Fibroblast of skin of left quadriceps (primary cell): ENCODE results near the gene CTAGE9.
A peak's percentile ranks its signal among the peaks of the same experiment; 100 is the strongest.
"Not testable (repeated sequence)": the region's sequence is repeated elsewhere in the genome, so short reads cannot be mapped to it uniquely, and the experiment has no call there.

Experiments
- DNase-seq, 2 experiments: peaks; one replicate each; pipeline ENCODE4 v3.0.0-alpha.2; 2013; ENCODE audit warnings: low read depth in 2 of 2

The CTAGE9 gene

GRCh38 chr6:131729550-131729949, 18.7 kb upstream of the CTAGE9 start:
- no peak for DNase-seq

DNA sequence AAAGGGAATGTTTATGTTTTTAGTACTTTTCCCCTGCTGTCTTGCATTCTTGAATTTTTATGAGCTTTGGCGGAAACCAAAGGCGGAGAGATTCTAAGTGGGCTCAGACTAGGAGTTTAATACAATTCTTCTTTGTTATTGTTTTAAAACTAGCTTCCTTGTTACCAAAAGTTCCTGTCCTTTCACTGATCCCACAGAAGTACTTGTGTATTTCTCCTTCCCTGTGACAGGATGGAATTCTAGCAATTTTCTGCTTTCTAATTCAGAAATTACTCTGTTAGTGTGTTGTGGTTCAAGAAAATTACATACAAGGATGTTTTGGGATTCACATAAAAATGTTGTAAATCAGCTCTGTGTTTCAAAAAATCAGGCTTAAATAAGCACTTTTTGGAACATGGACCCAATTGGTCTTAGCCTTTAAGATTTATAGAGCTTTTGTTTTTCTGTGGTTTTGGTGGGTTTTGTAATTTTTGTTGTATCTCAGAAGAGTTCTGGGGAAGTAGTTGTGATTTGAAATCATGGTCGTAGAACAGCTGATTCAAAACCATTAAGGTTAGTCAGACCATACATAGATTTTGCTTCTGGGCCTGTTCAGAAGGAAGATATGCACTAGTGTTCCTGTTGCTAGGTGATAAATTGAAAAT, 17.6 kb upstream of the CTAGE9 start:
- DNase-seq, result peak; percentile 19 to 20

- no peak for DNase-seq
These were observed 17.1 kb upstream of the CTAGE9 start for GRCh38 chr6:131727868-131728267.

DNA sequence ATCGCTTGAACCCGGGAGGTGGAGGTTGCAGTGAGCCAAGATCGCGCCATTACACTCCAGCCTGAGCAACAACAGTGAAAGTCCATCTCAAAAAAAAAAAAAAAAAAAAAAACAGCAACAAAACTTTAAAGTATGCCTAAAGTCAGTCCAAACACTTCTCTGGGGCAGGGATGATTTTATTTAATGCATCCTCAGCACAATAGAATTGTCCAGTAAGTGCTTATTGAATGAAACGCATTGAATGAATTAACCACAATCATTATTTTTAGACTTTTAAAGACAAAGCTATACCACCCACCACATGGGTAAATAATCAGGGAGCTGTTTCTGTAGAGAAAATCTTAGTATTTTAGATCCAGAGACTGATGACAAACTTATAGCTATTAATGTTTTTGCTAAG, 16.6 kb upstream of the CTAGE9 start:
- no peak for DNase-seq

GRCh38 chr6:131724114-131724513, 13.3 kb upstream of the CTAGE9 start:
- DNase-seq, result no peak

DNA sequence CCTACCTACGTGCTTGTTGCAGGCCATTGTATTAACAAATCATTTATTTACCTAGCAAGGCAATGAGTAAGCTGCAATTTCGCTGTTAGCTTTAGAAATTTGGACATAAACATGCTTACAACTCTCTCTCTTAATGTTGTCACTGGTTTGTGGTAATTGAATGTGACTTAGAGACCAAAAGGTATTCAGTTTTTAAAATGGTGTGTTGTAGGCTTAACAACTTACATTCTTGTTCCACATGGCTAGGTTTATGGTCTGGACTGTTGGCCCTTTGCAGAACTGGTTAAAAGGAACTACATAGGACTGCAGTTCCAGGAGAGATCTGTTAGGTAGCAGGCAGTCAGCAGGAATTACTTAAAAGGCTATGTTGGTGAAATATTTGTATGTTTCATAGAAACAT, 10.3 kb upstream of the CTAGE9 start:
- no peak for DNase-seq

- no peak for DNase-seq
These were observed 7.2 kb upstream of the CTAGE9 start for GRCh38 chr6:131717836-131718542.

GRCh38 chr6:131715567-131715966, 4.8 kb upstream of the CTAGE9 start:
- not testable (repeated sequence) for DNase-seq

DNA sequence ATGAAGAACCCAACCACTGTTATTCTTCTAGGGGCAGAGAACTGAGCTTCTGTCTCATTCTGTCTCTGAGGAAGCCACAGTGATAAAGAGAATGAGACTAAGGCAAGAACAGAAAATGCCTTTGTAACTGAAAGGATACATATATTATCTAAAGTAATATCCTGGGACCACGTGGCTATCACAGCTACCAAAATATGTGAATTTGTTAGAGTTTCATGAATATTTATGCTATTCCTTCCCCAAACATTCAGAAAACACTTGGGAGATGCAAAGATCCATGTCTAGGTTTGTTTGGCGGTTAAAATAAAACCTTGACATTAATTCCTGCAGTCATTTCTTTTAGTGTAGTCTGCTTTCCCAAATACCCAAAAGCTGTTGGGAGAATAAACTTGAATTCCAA, 6.9 kb downstream of the CTAGE9 start:
- DNase-seq, result not testable (repeated sequence)

GRCh38 chr6:131700851-131701250, 10.0 kb downstream of the CTAGE9 start:
- not testable (repeated sequence) for DNase-seq

- no peak for DNase-seq
These were observed 13.9 kb downstream of the CTAGE9 start for GRCh38 chr6:131696956-131697355.

GRCh38 chr6:131694832-131695426, 15.9 kb downstream of the CTAGE9 start:
- peak; percentile 49 to 58 for DNase-seq

DNA sequence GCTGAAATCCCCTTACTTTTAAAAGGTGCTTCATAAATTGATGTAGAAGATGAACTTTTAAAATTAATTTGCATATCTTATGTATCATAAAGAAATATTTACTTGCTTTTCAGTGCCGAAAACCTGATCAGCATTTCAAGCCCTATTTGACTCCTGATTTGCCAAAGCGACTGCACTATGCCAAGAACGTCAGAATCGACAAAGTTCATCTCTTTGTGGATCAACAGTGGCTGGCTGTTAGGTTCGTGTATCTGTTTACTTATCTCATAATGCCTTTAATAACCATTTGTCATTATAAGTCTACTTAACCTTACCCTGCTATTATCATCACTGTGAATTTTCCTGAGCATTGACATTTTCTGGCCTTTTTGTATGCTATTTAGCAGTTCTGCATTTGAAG, 17.4 kb downstream of the CTAGE9 start:
- no peak for DNase-seq

- no peak for DNase-seq
These were observed 18.2 kb downstream of the CTAGE9 start for GRCh38 chr6:131692589-131692988.

- DNase-seq, result no peak
These were observed 18.8 kb downstream of the CTAGE9 start for GRCh38 chr6:131692031-131692430.

DNA sequence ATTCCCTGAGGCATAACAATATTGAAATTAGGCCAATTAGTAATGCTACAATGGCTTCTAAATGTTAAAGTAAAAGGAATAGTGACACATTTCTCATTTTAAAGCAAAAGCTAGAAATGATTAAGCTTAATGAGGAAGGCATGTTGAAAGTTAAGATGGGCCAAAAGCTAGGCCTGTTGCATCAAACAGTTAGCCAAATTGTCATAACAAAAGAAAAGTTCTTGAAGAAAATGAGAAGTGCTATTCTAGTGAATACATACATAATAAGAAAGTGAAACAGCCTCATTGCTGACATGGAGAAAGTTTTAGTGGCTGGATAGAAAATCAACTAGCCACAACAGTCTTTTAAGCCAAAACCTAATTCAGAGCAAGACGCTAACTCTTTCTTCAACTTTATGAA, 22.5 kb downstream of the CTAGE9 start:
- no peak for DNase-seq

GRCh38 chr6:131687022-131687421, 23.8 kb downstream of the CTAGE9 start:
- no peak for DNase-seq

DNA sequence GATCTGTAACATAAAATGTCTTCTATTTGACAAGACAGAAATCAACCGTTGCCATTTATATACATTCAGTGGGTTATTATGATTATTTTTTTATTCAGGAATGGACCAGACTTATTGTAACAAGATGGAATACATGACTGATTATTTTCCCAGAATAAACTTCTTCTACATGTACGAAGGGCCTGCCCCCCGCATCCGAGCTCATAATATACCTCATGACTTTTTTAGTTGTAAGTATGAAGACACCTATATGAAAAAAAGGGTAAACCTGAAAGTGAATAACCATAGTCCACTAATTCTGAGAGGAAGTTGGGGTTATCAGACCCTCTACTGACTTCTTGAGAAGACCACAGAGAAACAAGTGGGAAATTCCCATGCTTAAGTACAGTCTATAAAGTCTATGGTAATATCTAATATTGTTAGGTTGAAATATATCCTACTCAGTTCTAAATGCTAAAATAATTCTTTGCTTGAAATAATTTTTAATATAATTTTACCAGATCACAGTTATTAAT, 25.5 kb downstream of the CTAGE9 start:
- no peak for DNase-seq

DNA sequence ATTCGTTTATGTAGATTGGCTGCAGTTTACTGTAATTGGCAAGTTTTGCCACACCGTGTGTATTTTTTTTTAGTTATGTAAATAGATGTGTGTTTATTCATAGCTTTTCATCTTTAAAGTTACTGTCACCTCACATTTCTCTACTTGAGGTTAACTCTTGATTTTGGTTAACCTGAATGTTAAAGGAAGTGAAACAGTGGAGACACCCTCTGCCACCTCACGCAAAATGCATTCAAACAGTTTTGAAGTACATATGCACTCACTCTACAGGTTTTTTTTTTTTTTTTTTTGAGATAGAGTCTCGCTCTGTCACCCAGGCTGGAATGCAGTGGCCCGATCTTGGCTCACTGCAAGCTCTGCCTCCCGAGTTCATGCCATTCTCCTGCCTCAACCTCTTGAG, 27.3 kb downstream of the CTAGE9 start:
- DNase-seq, result no peak

DNA sequence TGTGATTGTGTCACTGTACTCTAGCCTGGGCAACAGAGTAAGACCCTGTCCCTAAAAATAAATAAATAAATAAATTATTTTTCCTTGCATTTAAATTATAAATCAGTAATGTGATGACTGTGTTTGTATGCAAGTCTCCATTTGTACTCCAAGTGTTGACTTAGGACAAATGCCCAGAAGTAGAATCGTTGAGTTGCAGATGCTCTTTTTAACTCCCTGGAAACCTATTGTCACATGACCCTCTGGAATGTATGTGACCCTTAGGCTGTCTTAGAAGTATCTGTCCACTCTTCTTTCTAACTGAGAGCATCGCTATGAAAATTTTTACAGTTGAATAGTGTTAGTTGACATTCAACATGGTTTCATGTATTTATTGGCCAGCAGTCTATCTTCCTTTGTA, 28.4 kb downstream of the CTAGE9 start:
- no peak for DNase-seq

DNA sequence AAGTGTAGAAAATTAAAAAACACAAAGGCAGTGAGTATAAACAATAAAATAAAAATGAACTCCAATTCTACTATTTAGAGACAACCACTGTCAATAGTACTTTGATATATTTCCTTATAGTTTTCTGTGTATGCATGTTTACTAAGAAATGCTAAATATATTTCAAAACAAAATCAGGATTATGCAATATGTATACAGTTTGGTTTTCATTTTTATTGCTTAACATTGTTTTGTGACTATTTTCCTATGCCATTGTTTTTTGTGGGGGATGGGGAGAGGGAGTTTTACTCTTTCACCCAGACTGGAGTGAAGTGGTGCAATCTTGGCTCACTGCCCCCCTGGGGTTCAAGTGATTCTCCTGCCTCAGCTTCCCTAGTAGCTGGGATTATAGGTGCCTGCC, 29.2 kb downstream of the CTAGE9 start:
- no peak for DNase-seq

- no peak for DNase-seq
These were observed 29.9 kb downstream of the CTAGE9 start for GRCh38 chr6:131680868-131681267.

GRCh38 chr6:131678442-131678841, 32.4 kb downstream of the CTAGE9 start:
- no peak for DNase-seq
